Measurements from ENCODE around the gene SPG21. TPM values are rescaled to one million over a fixed set of nuclear protein-coding genes. Genes with fewer than 3 reads are reported as not detected.

SPG21 gene
- total RNA-seq, 4 donors from 2014 or later, result 83.5 to 96.7 (median 90.8) TPM

- intact Hi-C loops (cut with DNase I), result no loop called here
- no peaks in the 10 kb centered on the region for H3K4me1 ChIP-seq
- H3K4me3 ChIP-seq, result no peak overlapping the region
- TF ChIP-seq CTCF (IDR thresholded peaks at IDR 0.05) (no peak), POLR2A (IDR thresholded peaks at IDR 0.05; ENCODE audit: low read depth) (no peak)
- H3K27ac ChIP-seq (replicated peaks in 1 of 4), result no peak overlapping the region
- DNase-seq (ENCODE audit: extremely low spot score), result no peak
- H3K9me3 ChIP-seq, result no peaks in the 10 kb centered on the region
- no peaks in the 10 kb centered on the region for H3K27me3 ChIP-seq
- WGBS, result 89% methylated on average over 3 of the region's 11 CpGs
- peaks cover 0 to 30% (median 7%) of the 10 kb centered on the region in 4 donors for H3K36me3 ChIP-seq
These were observed 40.1 kb downstream of the SPG21 start for GRCh38 chr15:64949383-64950186.

GRCh38 chr15:64948916-64949315 lies 40.8 kb downstream of the SPG21 start:
- no peaks in the 10 kb centered on the region for H3K4me1 ChIP-seq

GRCh38 chr15:64947211-64947610 lies 42.5 kb downstream of the SPG21 start:
- Histone ChIP-seq H3K4me1 (no peaks in the 10 kb centered on the region), H3K9me3 (no peaks in the 10 kb centered on the region), H3K36me3 (peaks cover 0 to 49% (median 7%) of the 10 kb centered on the region in 4 donors), H3K4me3 (no peak overlapping the region), H3K27me3 (no peaks in the 10 kb centered on the region), H3K27ac (replicated peaks in 1 of 4) (no peak overlapping the region)
- TF ChIP-seq POLR2AphosphoS5 (IDR thresholded peaks at IDR 0.05), result no peak
- TF ChIP-seq CTCF (IDR thresholded peaks at IDR 0.05), result no peak
- no peak for TF ChIP-seq POLR2A (IDR thresholded peaks at IDR 0.05; ENCODE audit: low read depth)
- TF ChIP-seq EP300 (IDR thresholded peaks at IDR 0.05), result no peak
- 81% methylated on average over 6 of the region's 10 CpGs for WGBS
- DNase-seq (ENCODE audit: extremely low spot score), result peak; percentile 60
- intact Hi-C loops (cut with DNase I), result no loop called here

More at GRCh38 chr15:64948916-64949315, 40.8 kb downstream of the SPG21 start:
- 76% methylated on average over 9 of the region's 9 CpGs for WGBS
- peak; percentile 77 for DNase-seq (ENCODE audit: extremely low spot score)
- H3K27me3 ChIP-seq, result no peaks in the 10 kb centered on the region
- H3K36me3 ChIP-seq, result peaks cover 0 to 37% (median 7%) of the 10 kb centered on the region in 4 donors
- intact Hi-C loops (cut with DNase I), result no loop called here
- no peaks in the 10 kb centered on the region for H3K9me3 ChIP-seq
- H3K27ac ChIP-seq (replicated peaks in 1 of 4), result no peak overlapping the region
- no peak overlapping the region for H3K4me3 ChIP-seq
- TF ChIP-seq POLR2A (IDR thresholded peaks at IDR 0.05; ENCODE audit: low read depth) (no peak), CTCF (IDR thresholded peaks at IDR 0.05) (no peak), POLR2AphosphoS5 (IDR thresholded peaks at IDR 0.05) (no peak), EP300 (IDR thresholded peaks at IDR 0.05) (no peak)

GRCh38 chr15:64944961-64945360 lies 44.8 kb downstream of the SPG21 start:
- Histone ChIP-seq H3K36me3 (peaks cover 0 to 54% (median 6%) of the 10 kb centered on the region in 4 donors), H3K4me3 (no peak overlapping the region), H3K27ac (replicated peaks in 1 of 4) (no peak overlapping the region), H3K4me1 (no peaks in the 10 kb centered on the region), H3K27me3 (no peaks in the 10 kb centered on the region), H3K9me3 (no peaks in the 10 kb centered on the region)
- WGBS, result 91% methylated on average over 3 of the region's 4 CpGs
- intact Hi-C loops (cut with DNase I), result no loop called here
- DNase-seq (ENCODE audit: extremely low spot score), result peak; percentile 3
- TF ChIP-seq CTCF (IDR thresholded peaks at IDR 0.05) (no peak), POLR2A (IDR thresholded peaks at IDR 0.05; ENCODE audit: low read depth) (no peak), POLR2AphosphoS5 (IDR thresholded peaks at IDR 0.05) (no peak), EP300 (IDR thresholded peaks at IDR 0.05) (no peak)
